Loucy (cell line): ENCODE measurements around the gene GADD45G.

Source experiments
- CTCF ChIP-seq: fragments of 200-600 bp; sonication (generic); conservative IDR thresholded peaks from 2 replicates; pipeline ENCODE4 v1.5.1; 2014; ENCODE audit warnings: mild to moderate bottlenecking, antibody characterized with exemption, low read length
- EZH2phosphoT487 ChIP-seq: fragments of 200-600 bp; IDR thresholded peaks from 2 replicates; pipeline ENCODE4 v1.6.1; 2018; ENCODE audit warnings: antibody characterized with exemption, mild to moderate bottlenecking, moderate library complexity, borderline replicate concordance

GRCh38 chr9:89558948-89559347 is 45.9 kb upstream of the GADD45G start:
- no peak for TF ChIP-seq CTCF
- TF ChIP-seq EZH2phosphoT487 = no peak
